Chondrocyte (in vitro differentiated cells): ENCODE measurements around the gene IL16. TPM values are rescaled to one million over a fixed set of nuclear protein-coding genes. Genes with fewer than 3 reads are reported as not detected.
A peak's percentile ranks its signal among the peaks of the same experiment; 100 is the strongest.

Source experiments
- DNase-seq: peaks from one replicate; pipeline ENCODE4 v3.0.0; 2021; ENCODE audit warnings: mixed read lengths, low spot score
- H3K27ac Mint-ChIP-seq: one replicate; pipeline ENCODE4 v1.8.0; 2021; ENCODE audit warnings: mild to moderate bottlenecking, moderate library complexity, mixed read lengths; ENCODE audit not compliant: unreplicated experiment
- H3K27me3 Mint-ChIP-seq: 2 replicates; pipeline ENCODE4 v1.8.0; 2021; ENCODE audit warnings: low read depth, mixed read lengths
- H3K36me3 Mint-ChIP-seq: 2 replicates; pipeline ENCODE4 v1.8.0; 2021; ENCODE audit warnings: low read depth, mixed read lengths
- H3K4me1 Mint-ChIP-seq: 2 replicates; pipeline ENCODE4 v1.8.0; 2021; ENCODE audit warnings: low read depth, mild to moderate bottlenecking, mixed read lengths
- H3K4me3 Mint-ChIP-seq: one replicate; pipeline ENCODE4 v1.8.0; 2021; ENCODE audit warnings: mild to moderate bottlenecking, moderate library complexity, mixed read lengths; ENCODE audit not compliant: unreplicated experiment
- H3K9me3 Mint-ChIP-seq: 2 replicates; pipeline ENCODE4 v1.8.0; 2021; ENCODE audit warnings: low read depth, mixed read lengths
- long read RNA-seq: library from polyadenylated mRNA; stranded (forward); transcript quantifications from one replicate; pipeline ENCODE4 v2.0.0, GENCODE V29; 2021
- total RNA-seq: library from RNA; stranded (reverse); gene quantifications from 3 replicates; pipeline ENCODE4 v1.2.1, GENCODE V29; 2021
- TF ChIP-seq, protein P1 (sequence below): fragments of 200-600 bp; sonication (generic); IDR thresholded peaks from 2 replicates; pipeline ENCODE4 v1.5.0; 2021; ENCODE audit warnings: antibody characterized with exemption, mild to moderate bottlenecking, moderate library complexity

The IL16 gene
- 1.1 to 2.5 TPM (median 2.0 TPM) in 3 replicates for total RNA-seq
- long read RNA-seq, partial matches to known transcripts = 0 of 3 reads
- long read RNA-seq, other reads (novel, unspliced or antisense) = 3 of 3 reads

DNA sequence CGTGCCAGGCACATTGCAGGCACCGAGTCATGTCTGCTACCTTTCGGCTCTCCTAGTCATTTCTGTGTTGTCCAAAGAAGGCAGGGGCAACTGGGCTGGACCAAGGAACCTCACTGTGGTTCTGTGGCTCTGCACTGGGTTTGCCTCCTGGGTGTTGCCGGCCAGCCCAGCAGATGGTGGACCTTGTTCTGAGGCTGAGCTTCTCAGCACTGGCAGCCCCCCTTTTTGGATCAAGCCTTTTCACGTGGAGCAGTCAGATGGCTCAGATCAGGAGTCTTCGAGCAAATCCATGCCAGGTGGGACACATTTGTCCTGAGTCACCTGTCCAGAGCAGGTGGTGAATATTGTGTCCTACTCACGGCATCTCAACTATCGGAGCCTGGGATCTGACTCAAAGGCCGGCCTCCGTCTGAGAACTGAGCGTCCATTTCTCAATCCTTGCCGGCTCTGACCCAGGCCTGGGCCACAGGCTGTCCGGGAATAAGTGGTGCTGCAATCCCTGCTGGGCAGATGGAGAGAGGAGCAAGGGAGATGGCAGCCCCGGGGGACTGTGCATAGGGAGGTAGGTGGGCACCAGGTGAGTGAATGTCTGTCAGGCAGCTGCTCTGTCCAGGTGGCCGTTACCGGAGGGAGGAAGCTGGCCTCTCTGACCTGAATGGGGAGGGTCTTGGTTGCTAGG lies at the start of gene IL16:
Gene IL16, plus strand, starts transcription at position 304 of the 679 bp plus-strand sequence. CDS start 28,521 bp downstream, outside the sequence.
- TF ChIP-seq, protein P1, sequence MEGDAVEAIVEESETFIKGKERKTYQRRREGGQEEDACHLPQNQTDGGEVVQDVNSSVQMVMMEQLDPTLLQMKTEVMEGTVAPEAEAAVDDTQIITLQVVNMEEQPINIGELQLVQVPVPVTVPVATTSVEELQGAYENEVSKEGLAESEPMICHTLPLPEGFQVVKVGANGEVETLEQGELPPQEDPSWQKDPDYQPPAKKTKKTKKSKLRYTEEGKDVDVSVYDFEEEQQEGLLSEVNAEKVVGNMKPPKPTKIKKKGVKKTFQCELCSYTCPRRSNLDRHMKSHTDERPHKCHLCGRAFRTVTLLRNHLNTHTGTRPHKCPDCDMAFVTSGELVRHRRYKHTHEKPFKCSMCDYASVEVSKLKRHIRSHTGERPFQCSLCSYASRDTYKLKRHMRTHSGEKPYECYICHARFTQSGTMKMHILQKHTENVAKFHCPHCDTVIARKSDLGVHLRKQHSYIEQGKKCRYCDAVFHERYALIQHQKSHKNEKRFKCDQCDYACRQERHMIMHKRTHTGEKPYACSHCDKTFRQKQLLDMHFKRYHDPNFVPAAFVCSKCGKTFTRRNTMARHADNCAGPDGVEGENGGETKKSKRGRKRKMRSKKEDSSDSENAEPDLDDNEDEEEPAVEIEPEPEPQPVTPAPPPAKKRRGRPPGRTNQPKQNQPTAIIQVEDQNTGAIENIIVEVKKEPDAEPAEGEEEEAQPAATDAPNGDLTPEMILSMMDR = no peak
- Mint-ChIP-seq H3K27me3 (peaks cover 28% of the 10 kb centered on the region), H3K9me3 (no peaks in the 10 kb centered on the region), H3K36me3 (no peaks in the 10 kb centered on the region), H3K4me3 (no peak within 1 kb of the TSS), H3K4me1 (peaks cover 13% of the 10 kb centered on the region), H3K27ac (no peak within 1 kb of the TSS)
- no peak for DNase-seq

DNA sequence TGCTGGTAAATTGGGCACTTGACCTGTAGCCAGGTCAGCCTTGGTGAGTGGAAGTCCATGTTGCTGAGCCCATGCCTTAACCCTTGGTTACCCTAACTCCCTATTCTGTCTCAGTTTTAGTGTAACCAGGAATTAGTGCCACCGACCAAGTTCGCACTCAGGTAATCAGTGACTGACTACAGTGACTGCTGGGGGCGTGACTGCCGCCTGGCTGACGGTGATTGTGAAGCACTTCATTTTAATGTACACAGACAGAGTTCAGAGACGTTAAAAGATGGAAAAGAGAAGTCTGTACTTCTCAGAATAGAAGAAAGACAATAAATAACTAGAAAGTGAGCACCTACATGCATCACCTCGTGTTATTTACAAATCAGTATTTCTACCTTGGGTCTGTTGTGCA lies 45.3 kb upstream of the IL16 start:
- Mint-ChIP-seq H3K4me3 (no peak overlapping the region), H3K9me3 (no peaks in the 10 kb centered on the region), H3K27ac (no peak overlapping the region), H3K36me3 (no peaks in the 10 kb centered on the region), H3K4me1 (peaks cover 3% of the 10 kb centered on the region), H3K27me3 (peaks cover 7% of the 10 kb centered on the region)
- TF ChIP-seq, protein P1 = no peak
- DNase-seq = no peak

DNA sequence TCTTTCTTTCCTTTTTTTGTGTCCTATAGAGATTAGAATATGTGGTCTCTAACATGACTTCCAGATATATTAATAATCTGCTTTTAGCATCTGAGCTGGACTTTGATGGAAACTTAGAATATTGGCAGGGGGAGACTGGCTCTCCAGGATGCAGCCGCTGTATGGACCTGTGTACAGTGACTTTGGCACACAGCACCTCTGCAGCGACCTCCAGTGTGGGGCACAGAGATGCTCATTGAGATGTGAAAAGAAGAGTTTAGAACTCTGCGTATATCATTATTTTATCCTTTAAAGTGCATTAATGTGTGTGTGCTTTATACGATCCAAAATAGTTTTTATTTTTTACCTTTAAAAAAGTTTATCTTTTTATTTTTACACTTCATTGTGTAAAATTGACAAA lies 44.3 kb upstream of the IL16 start:
- TF ChIP-seq, protein P1 = no peak
- Mint-ChIP-seq H3K9me3 (no peaks in the 10 kb centered on the region), H3K4me3 (no peak overlapping the region), H3K4me1 (peaks cover 8% of the 10 kb centered on the region), H3K27ac (no peak overlapping the region), H3K27me3 (peaks cover 7% of the 10 kb centered on the region), H3K36me3 (no peaks in the 10 kb centered on the region)
- no peak for DNase-seq

DNA sequence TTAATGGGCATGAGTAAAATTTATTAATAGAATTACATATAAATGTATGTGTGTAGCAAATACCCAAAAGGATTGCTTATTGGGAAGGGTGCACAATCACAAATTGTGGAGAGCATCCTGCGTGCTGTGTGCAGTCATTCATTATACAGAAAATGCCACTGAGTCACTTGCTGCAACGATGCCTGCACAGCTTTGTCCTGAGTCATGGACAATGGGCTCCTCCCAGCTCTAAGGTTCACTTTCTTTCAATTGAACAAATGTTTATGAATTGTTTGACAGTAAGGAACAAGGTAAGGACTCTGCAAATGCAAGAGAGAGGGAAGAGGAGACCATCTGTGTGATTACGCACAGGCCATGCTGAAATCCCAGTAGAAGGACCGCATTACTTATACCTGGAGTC lies 43.9 kb upstream of the IL16 start:
- Mint-ChIP-seq H3K4me1 (peaks cover 13% of the 10 kb centered on the region), H3K9me3 (no peaks in the 10 kb centered on the region), H3K36me3 (no peaks in the 10 kb centered on the region), H3K4me3 (no peak overlapping the region), H3K27me3 (peaks cover 7% of the 10 kb centered on the region), H3K27ac (no peak overlapping the region)
- DNase-seq = no peak
- TF ChIP-seq, protein P1 = no peak

GRCh38 chr15:81155375-81156218 lies 41.1 kb upstream of the IL16 start:
- no peak overlapping the region for H3K27ac Mint-ChIP-seq
- H3K27me3 Mint-ChIP-seq = peaks cover 7% of the 10 kb centered on the region
- no peaks in the 10 kb centered on the region for H3K36me3 Mint-ChIP-seq
- no peak overlapping the region for H3K4me3 Mint-ChIP-seq
- TF ChIP-seq, protein P1 = peak; percentile 88
- DNase-seq = no peak
- H3K4me1 Mint-ChIP-seq = peaks cover 23% of the 10 kb centered on the region
- no peaks in the 10 kb centered on the region for H3K9me3 Mint-ChIP-seq
